C4-2B (cell line): ENCODE data around the gene RAB27A.

Experiments used
- ZFX ChIP-seq: fragments of 450-650 bp; IDR thresholded peaks from 2 replicates; pipeline ENCODE4 v1.6.1; 2017
- TF ChIP-seq, protein P1 (sequence below): fragments of 450-650 bp; conservative IDR thresholded peaks from 2 replicates; pipeline ENCODE4 v1.5.1; 2017; ENCODE audit warnings: mild to moderate bottlenecking

DNA sequence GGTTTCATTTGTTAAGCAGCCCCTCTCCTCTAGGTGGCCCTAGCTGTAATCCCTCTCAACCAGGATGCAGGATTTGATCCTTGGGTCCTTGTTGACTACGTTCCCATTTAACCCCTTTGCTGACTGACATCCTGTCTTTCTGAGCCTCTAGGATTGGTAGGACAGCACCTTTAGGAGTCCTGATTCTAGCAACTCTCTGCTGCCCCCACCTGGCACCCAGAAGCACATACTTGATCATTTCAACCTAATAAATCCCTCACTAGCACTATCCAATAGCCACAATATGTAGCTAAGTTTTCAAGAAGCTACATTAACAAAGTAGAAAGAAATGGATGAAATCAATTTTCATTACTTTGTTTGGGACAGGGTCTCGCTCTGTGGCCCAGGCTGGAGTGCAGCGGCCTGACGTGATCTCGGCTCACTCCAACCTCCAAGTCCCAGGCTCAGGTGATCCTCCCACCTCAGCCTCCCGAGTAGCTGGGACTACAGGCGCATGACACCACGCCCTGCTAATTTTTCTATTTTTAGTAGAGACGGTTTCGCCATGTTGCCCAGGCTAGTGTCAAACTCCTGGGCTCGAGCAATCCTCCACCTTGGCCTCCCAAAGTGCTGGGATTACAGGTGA is 121.2 kb downstream of the RAB27A start:
- TF ChIP-seq, protein P1, sequence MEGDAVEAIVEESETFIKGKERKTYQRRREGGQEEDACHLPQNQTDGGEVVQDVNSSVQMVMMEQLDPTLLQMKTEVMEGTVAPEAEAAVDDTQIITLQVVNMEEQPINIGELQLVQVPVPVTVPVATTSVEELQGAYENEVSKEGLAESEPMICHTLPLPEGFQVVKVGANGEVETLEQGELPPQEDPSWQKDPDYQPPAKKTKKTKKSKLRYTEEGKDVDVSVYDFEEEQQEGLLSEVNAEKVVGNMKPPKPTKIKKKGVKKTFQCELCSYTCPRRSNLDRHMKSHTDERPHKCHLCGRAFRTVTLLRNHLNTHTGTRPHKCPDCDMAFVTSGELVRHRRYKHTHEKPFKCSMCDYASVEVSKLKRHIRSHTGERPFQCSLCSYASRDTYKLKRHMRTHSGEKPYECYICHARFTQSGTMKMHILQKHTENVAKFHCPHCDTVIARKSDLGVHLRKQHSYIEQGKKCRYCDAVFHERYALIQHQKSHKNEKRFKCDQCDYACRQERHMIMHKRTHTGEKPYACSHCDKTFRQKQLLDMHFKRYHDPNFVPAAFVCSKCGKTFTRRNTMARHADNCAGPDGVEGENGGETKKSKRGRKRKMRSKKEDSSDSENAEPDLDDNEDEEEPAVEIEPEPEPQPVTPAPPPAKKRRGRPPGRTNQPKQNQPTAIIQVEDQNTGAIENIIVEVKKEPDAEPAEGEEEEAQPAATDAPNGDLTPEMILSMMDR: peak; percentile 95
- TF ChIP-seq ZFX: no peak
